MM.1S (cell line): ENCODE data around the gene CHRNA4.

Experiments
- DNase-seq: peaks from one replicate; pipeline ENCODE4 v3.0.0-alpha.2; 2015
- H2AFZ ChIP-seq: fragments of 300-600 bp; sonication (generic); 2 replicates; pipeline ENCODE4 v1.6.0; 2016; ENCODE audit warnings: antibody characterized with exemption, low read length
- H3F3A ChIP-seq: fragments of 300-600 bp; sonication (generic); 2 replicates; pipeline ENCODE4 v1.6.1; 2016; ENCODE audit warnings: mild to moderate bottlenecking, antibody characterized with exemption, low read length, moderate library complexity, mixed read lengths; ENCODE audit not compliant: insufficient read depth
- H3K27ac ChIP-seq: fragments of 300-600 bp; sonication (generic); 2 replicates; pipeline ENCODE4 v1.5.1; 2016; ENCODE audit warnings: mild to moderate bottlenecking, low read length
- H3K27me3 ChIP-seq: fragments of 300-600 bp; sonication (generic); replicated peaks from 2 replicates; pipeline ENCODE4 v1.6.0; 2016; ENCODE audit warnings: low read length; ENCODE audit not compliant: insufficient read depth
- H3K36me3 ChIP-seq: fragments of 300-600 bp; sonication (generic); replicated peaks from 2 replicates; pipeline ENCODE4 v1.6.1; 2016; ENCODE audit warnings: mild to moderate bottlenecking, low read length, mixed read lengths; ENCODE audit not compliant: insufficient read depth
- H3K4me1 ChIP-seq: fragments of 300-600 bp; sonication (generic); 2 replicates; pipeline ENCODE4 v1.6.1; 2016; ENCODE audit warnings: low read length, mixed read lengths
- H3K4me2 ChIP-seq: fragments of 300-600 bp; sonication (generic); 2 replicates; pipeline ENCODE4 v1.6.0; 2016; ENCODE audit warnings: low read depth, low read length
- H3K4me3 ChIP-seq: fragments of 300-600 bp; sonication (generic); 2 replicates; pipeline ENCODE4 v1.5.1; 2016; ENCODE audit warnings: low read length, mixed read lengths
- H3K79me2 ChIP-seq: fragments of 300-600 bp; sonication (generic); 2 replicates; pipeline ENCODE4 v1.6.1; 2016; ENCODE audit warnings: mixed run types, low read length, mixed read lengths
- H3K9ac ChIP-seq: fragments of 300-600 bp; sonication (generic); 2 replicates; pipeline ENCODE4 v1.6.1; 2016; ENCODE audit warnings: low read length, mixed read lengths
- H3K9me2 ChIP-seq: fragments of 300-600 bp; sonication (generic); replicated peaks from 2 replicates; pipeline ENCODE4 v1.6.1; 2016; ENCODE audit warnings: mild to moderate bottlenecking, low read length, mixed read lengths; ENCODE audit not compliant: insufficient read depth
- H3K9me3 ChIP-seq: fragments of 300-600 bp; sonication (generic); replicated peaks from 2 replicates; pipeline ENCODE4 v1.6.1; 2016; ENCODE audit warnings: mild to moderate bottlenecking, low read length, mixed read lengths; ENCODE audit not compliant: insufficient read depth
- H4K20me1 ChIP-seq: fragments of 300-600 bp; sonication (generic); 2 replicates; pipeline ENCODE4 v1.6.1; 2016; ENCODE audit warnings: mild to moderate bottlenecking, low read length, moderate library complexity, mixed read lengths; ENCODE audit not compliant: insufficient read depth
- CTCF ChIP-seq: fragments of 300-600 bp; sonication (generic); IDR thresholded peaks from 2 replicates; pipeline ENCODE4 v1.5.1; 2016; ENCODE audit warnings: antibody characterized with exemption, low read length, mixed read lengths
- EZH2 ChIP-seq: fragments of 300-600 bp; sonication (generic); optimal IDR thresholded peaks from 2 replicates; pipeline ENCODE3; 2017; ENCODE audit warnings: low read depth, mild to moderate bottlenecking, antibody characterized with exemption, low read length, mixed read lengths
- EZH2phosphoT487 ChIP-seq: fragments of 300-600 bp; sonication (generic); IDR thresholded peaks from 2 replicates; pipeline ENCODE4 v1.6.1; 2018; ENCODE audit warnings: antibody characterized with exemption, low read length

CHRNA4 gene

GRCh38 chr20:63385819-63386218 is 24.7 kb upstream of the CHRNA4 start:
- TF ChIP-seq EZH2phosphoT487 (no peak), EZH2 (no peak), CTCF (no peak)
- Histone ChIP-seq H3K4me2 (no peak overlapping the region), H3K9ac (no peak overlapping the region), H4K20me1 (no peaks in the 10 kb centered on the region), H3K79me2 (no peaks in the 10 kb centered on the region), H3K27ac (no peak overlapping the region), H3K9me2 (no peaks in the 10 kb centered on the region), H2AFZ (no peak overlapping the region), H3K4me3 (no peak overlapping the region), H3K27me3 (peaks cover 88% of the 10 kb centered on the region), H3F3A (no peaks in the 10 kb centered on the region), H3K4me1 (no peaks in the 10 kb centered on the region), H3K36me3 (no peaks in the 10 kb centered on the region), H3K9me3 (no peaks in the 10 kb centered on the region)
- DNase-seq: no peak

- Histone ChIP-seq H3K4me1 (no peaks in the 10 kb centered on the region), H3F3A (no peaks in the 10 kb centered on the region), H3K36me3 (no peaks in the 10 kb centered on the region), H3K4me2 (no peak overlapping the region), H3K27me3 (peaks cover 83% of the 10 kb centered on the region), H3K4me3 (no peak overlapping the region), H3K79me2 (no peaks in the 10 kb centered on the region), H3K9ac (no peak overlapping the region), H2AFZ (no peak overlapping the region), H4K20me1 (no peaks in the 10 kb centered on the region), H3K9me2 (no peaks in the 10 kb centered on the region), H3K27ac (no peak overlapping the region), H3K9me3 (no peaks in the 10 kb centered on the region)
- no peak for DNase-seq
- TF ChIP-seq EZH2phosphoT487: no peak
- no peak for TF ChIP-seq CTCF
These were observed 23.2 kb upstream of the CHRNA4 start for GRCh38 chr20:63384336-63384735.

GRCh38 chr20:63383556-63383955 is 22.4 kb upstream of the CHRNA4 start:
- no peak for TF ChIP-seq CTCF
- no peak for TF ChIP-seq EZH2
- TF ChIP-seq EZH2phosphoT487: no peak
- H3K27ac ChIP-seq: no peak overlapping the region
- H4K20me1 ChIP-seq: no peaks in the 10 kb centered on the region
- H3K9me3 ChIP-seq: no peaks in the 10 kb centered on the region
- no peaks in the 10 kb centered on the region for H3K9me2 ChIP-seq
- peaks cover 83% of the 10 kb centered on the region for H3K27me3 ChIP-seq
- H3K4me2 ChIP-seq: no peak overlapping the region
- no peaks in the 10 kb centered on the region for H3K36me3 ChIP-seq
- H2AFZ ChIP-seq: no peak overlapping the region
- no peaks in the 10 kb centered on the region for H3F3A ChIP-seq
- H3K79me2 ChIP-seq: no peaks in the 10 kb centered on the region
- no peaks in the 10 kb centered on the region for H3K4me1 ChIP-seq
- DNase-seq: no peak
- H3K4me3 ChIP-seq: no peak overlapping the region
- H3K9ac ChIP-seq: no peak overlapping the region
